ENCODE data around the gene SLC2A9. TPM values are rescaled to one million over a fixed set of nuclear protein-coding genes. Genes with fewer than 3 reads are reported as not detected.

The SLC2A9 gene
- total and polyA plus RNA-seq, 2 donors (not counting 3 experiments of a cell fraction or from before 2014, with no cell fraction given): 1.6 to 1.8 TPM

DNA sequence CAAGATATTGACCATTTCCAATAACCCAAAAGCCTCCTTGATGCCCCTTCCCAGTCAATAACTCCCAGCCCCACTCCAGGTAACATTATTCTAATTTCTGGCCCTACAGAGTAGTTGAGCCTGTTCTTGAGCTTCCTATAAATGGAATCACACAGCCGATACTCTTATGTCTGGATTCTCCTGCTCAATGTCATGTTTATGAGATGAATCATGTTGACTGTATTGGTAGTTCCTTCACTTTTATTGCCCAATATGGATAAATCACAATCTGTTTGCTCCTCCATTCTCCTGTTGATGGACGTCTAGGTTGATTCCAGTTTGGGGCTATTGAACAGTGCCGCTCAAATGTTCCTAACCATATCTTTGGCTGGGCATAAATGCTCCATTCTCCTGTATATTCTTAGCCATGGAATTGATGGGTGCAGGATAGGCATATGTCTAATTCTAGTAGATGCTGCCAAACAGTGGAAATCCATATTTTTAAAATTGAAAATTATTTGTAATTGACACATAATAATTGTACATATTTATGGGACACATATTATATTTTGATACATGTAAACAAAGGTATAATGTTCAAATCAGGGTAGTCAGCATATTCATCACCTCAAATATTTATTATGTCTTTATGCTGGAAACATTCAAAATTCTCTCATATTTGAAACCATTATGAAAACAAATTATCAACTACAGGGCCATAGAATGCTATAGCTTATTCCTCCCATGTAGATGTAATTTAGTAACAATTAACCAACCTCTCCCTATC is 40.5 kb upstream of the SLC2A9 start:
- Histone ChIP-seq H3K9me1 (replicated peaks; ENCODE audit: control insufficient read depth, extremely low read depth, insufficient read depth, low read length) (no peaks in the 10 kb centered on the region), H3K4me3 (replicated peaks in 1 of 3; ENCODE audit: insufficient read depth in 1 of 3, low read depth in 1 of 3, low read length in 3 of 3) (no peak overlapping the region), H3K36me3 (ENCODE audit: control insufficient read depth in 2 of 2, extremely low read depth in 1 of 2, insufficient read depth in 2 of 2, low read length in 2 of 2) (no peaks in the 10 kb centered on the region), H3K4me1 (ENCODE audit: control insufficient read depth, extremely low read depth, insufficient read depth, low read length) (no peaks in the 10 kb centered on the region), H3K9me3 (replicated peaks; ENCODE audit: control insufficient read depth, insufficient read depth, low read length) (no peaks in the 10 kb centered on the region), H4K20me1 (replicated peaks; ENCODE audit: control insufficient read depth, extremely low read depth, insufficient read depth, low read length) (no peaks in the 10 kb centered on the region), H2AFZ (ENCODE audit: low read depth, low read length) (no peak overlapping the region), H3K27ac (ENCODE audit: insufficient read depth, low read depth, low read length) (no peak overlapping the region), H3K9ac (replicated peaks; ENCODE audit: extremely low read depth, insufficient read depth, low read length) (no peak overlapping the region), H3K4me2 (ENCODE audit: insufficient read depth, low read length) (no peak overlapping the region), H3K79me2 (ENCODE audit: control insufficient read depth, insufficient read depth, low read length) (no peaks in the 10 kb centered on the region), H3K27me3 (ENCODE audit: control insufficient read depth in 2 of 2, insufficient read depth in 2 of 2, low read length in 2 of 2) (no peaks in the 10 kb centered on the region)
- TF ChIP-seq FOS (IDR thresholded peaks at IDR 0.05; ENCODE audit: borderline replicate concordance, insufficient read depth, low read length) (no peak), POLR2A (IDR thresholded peaks at IDR 0.05; ENCODE audit: low read depth, low read length) (no peak), JUN (IDR thresholded peaks at IDR 0.05; ENCODE audit: borderline replicate concordance, insufficient read depth, insufficient read length, low read depth) (no peak), POLR2AphosphoS5 (IDR thresholded peaks at IDR 0.05; ENCODE audit: insufficient read depth, low read depth, low read length) (no peak), MYC (IDR thresholded peaks at IDR 0.05; ENCODE audit: low read depth, low read length) (no peak), EZH2 (IDR thresholded peaks at IDR 0.05; ENCODE audit: borderline replicate concordance, low read depth, low read length, severe bottlenecking) (no peak), GATA2 (IDR thresholded peaks at IDR 0.05; ENCODE audit: insufficient read depth, insufficient read length, low read depth, low read length) (no peak)
- TF ChIP-seq, protein P1, sequence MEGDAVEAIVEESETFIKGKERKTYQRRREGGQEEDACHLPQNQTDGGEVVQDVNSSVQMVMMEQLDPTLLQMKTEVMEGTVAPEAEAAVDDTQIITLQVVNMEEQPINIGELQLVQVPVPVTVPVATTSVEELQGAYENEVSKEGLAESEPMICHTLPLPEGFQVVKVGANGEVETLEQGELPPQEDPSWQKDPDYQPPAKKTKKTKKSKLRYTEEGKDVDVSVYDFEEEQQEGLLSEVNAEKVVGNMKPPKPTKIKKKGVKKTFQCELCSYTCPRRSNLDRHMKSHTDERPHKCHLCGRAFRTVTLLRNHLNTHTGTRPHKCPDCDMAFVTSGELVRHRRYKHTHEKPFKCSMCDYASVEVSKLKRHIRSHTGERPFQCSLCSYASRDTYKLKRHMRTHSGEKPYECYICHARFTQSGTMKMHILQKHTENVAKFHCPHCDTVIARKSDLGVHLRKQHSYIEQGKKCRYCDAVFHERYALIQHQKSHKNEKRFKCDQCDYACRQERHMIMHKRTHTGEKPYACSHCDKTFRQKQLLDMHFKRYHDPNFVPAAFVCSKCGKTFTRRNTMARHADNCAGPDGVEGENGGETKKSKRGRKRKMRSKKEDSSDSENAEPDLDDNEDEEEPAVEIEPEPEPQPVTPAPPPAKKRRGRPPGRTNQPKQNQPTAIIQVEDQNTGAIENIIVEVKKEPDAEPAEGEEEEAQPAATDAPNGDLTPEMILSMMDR (IDR thresholded peaks at IDR 0.05; ENCODE audit: extremely low read depth in 1 of 2, insufficient read depth in 1 of 2, low read depth in 1 of 2, low read length in 2 of 2): no peak
- TF ChIP-seq, protein P2, sequence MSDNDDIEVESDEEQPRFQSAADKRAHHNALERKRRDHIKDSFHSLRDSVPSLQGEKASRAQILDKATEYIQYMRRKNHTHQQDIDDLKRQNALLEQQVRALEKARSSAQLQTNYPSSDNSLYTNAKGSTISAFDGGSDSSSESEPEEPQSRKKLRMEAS (IDR thresholded peaks at IDR 0.05; ENCODE audit: insufficient read depth, insufficient read length): no peak
- POLR2A ChIA-PET: interaction anchor here (0.6 to 1.8 kb wide), 2 partner anchors 55 to 358 kb away, joined by 3 to 7 read pairs; partner anchors contain the start of gene WDR1
- no peak for DNase-seq (ENCODE audit: low read depth, low spot score)
- CTCF ChIA-PET: interaction anchor here (1.0 to 1.3 kb wide), 2 partner anchors 43 to 399 kb away, joined by 3 read pairs; no protein-coding TSS in a partner anchor
- FAIRE-seq: no peak
- dilution Hi-C loops (cut with MboI; ENCODE audit: extremely low pct_ligation_motif_present, low sequenced_read_pairs) (no loop called here), intact Hi-C loops (cut with micrococcal nuclease) (loop anchor here (2.0 kb wide), 1 partner anchor 359 kb away; no protein-coding TSS in a partner anchor)
- BruUV-seq (replicated peaks): no TSS peak
